Lung (tissue), 12 donors: ENCODE measurements around the gene ACBD7. TPM values are rescaled to one million over a fixed set of nuclear protein-coding genes. Genes with fewer than 3 reads are reported as not detected.
A peak's percentile ranks its signal among the peaks of the same experiment; 100 is the strongest.

Experiments
- ATAC-seq: fragments of 200-7000 bp; cut with Tn5 transposase; one replicate; pipeline ENCODE4 v1.9.1; 2020; ENCODE audit warnings: moderate number of reproducible peaks; ENCODE audit not compliant: insufficient read depth, low FRiP score
- DNase-seq, 3 donors: peaks; one replicate each; pipeline ENCODE4 v3.0.0-alpha.2; 2013 to 2017
- H3K27ac ChIP-seq, 2 donors: one replicate each; pipeline ENCODE4 v1.5.1; 2013; ENCODE audit warnings: mild to moderate bottlenecking in 2 of 2, moderate library complexity in 2 of 2, control low read depth in 1 of 2, inconsistent platforms in 1 of 2, low read depth in 1 of 2, low read length in 1 of 2
- H3K27me3 ChIP-seq, 3 donors: one replicate each; pipeline ENCODE4 v1.5.1; 2013; ENCODE audit warnings: low read length in 2 of 3; ENCODE audit not compliant: control insufficient read depth in 3 of 3, insufficient read depth in 3 of 3
- H3K36me3 ChIP-seq, 4 donors: one replicate each; pipeline ENCODE4 v1.5.1; 2013; ENCODE audit warnings: low read length in 4 of 4, mild to moderate bottlenecking in 1 of 4, moderate library complexity in 1 of 4; ENCODE audit not compliant: control insufficient read depth in 4 of 4, insufficient read depth in 4 of 4
- H3K4me1 ChIP-seq, 5 donors: one replicate each; pipeline ENCODE4 v1.5.1; 2013; ENCODE audit warnings: low read length in 5 of 5, mild to moderate bottlenecking in 2 of 5, moderate library complexity in 1 of 5; ENCODE audit not compliant: control insufficient read depth in 5 of 5, insufficient read depth in 5 of 5
- H3K4me3 ChIP-seq: one replicate; pipeline ENCODE4 v1.5.1; 2013; ENCODE audit warnings: mild to moderate bottlenecking, control low read depth, moderate library complexity
- H3K9ac ChIP-seq, 2 donors: one replicate each; pipeline ENCODE4 v1.5.1; 2013; ENCODE audit warnings: low read length in 2 of 2, control low read depth in 1 of 2; ENCODE audit not compliant: insufficient read depth in 1 of 2
- H3K9me3 ChIP-seq, 4 donors: one replicate each; pipeline ENCODE4 v1.5.1; 2013; ENCODE audit warnings: low read length in 3 of 4, mild to moderate bottlenecking in 1 of 4, moderate library complexity in 1 of 4; ENCODE audit not compliant: control insufficient read depth in 4 of 4, insufficient read depth in 3 of 4
- CTCF ChIP-seq: IDR thresholded peaks from 2 replicates; pipeline ENCODE4 v1.5.1; 2012; ENCODE audit warnings: mild to moderate bottlenecking; ENCODE audit errors: control extremely low read depth, extremely low read depth
- WGBS, 2 donors: extraction: QIAGEN DNeasy Blood & Tissue Kit; methylation state at CpG; one replicate each; pipeline ENCODE4 v1.1.7; 2013; 5-methylcytosine and 5-hydroxymethylcytosine counted together
- polyA plus RNA-seq, 2 donors: library from polyadenylated mRNA; stranded (reverse); fragments of 200-250 nt; gene quantifications; one replicate each; pipeline ENCODE4 v1.2.1, GENCODE V29; 2013
- total RNA-seq, 2 donors: library from RNA; depleted of rRNA in 1 of 2; stranded (reverse); fragments of >200 nt in 1 of 2; gene quantifications; one replicate each; pipeline ENCODE4 v1.2.1, GENCODE V29; 2014 to 2021
- donor health status: control.
- donor health status: control.
- donor health status: Bipolar disorder and iron deficiency.
- donor health status: healthy.
- donor health status: DM: yes; HTN: yes; CAD: no.

ACBD7 gene
- total and polyA plus RNA-seq, 4 donors: 0.19 to 4.0 (median 1.1) TPM

GRCh38 chr10:15038416-15038815 lies 50.2 kb downstream of the ACBD7 start:
- no peaks in the 10 kb centered on the region for H3K36me3 ChIP-seq
- DNase-seq (no peak), ATAC-seq (no peak)
- no peak for TF ChIP-seq CTCF
- H3K9ac ChIP-seq: no peak overlapping the region
- H3K4me3 ChIP-seq: no peak overlapping the region
- WGBS, 2 donors: 88 to 97% methylated on average over 10 of the region's 10 CpGs
- H3K27me3 ChIP-seq: no peaks in the 10 kb centered on the region
- no peak overlapping the region for H3K27ac ChIP-seq
- no peaks in the 10 kb centered on the region for H3K4me1 ChIP-seq
- no peaks in the 10 kb centered on the region for H3K9me3 ChIP-seq

GRCh38 chr10:15037691-15038090 lies 50.9 kb downstream of the ACBD7 start:
- no peaks in the 10 kb centered on the region for H3K36me3 ChIP-seq
- peak in 1 of 3 donors; percentile 6 for DNase-seq

GRCh38 chr10:15035385-15036301 lies 52.9 kb downstream of the ACBD7 start:
- WGBS, 2 donors: 60 to 67% methylated on average over 18 of the region's 18 CpGs
- no peaks in the 10 kb centered on the region for H3K27me3 ChIP-seq
- no peak for TF ChIP-seq CTCF
- ATAC-seq (peak; percentile 70), DNase-seq (peak in 2 of 3 donors; percentile 6 to 28)
- H3K9me3 ChIP-seq: no peaks in the 10 kb centered on the region
- no peak overlapping the region for H3K27ac ChIP-seq
- H3K9ac ChIP-seq: no peak overlapping the region
- no peaks in the 10 kb centered on the region for H3K4me1 ChIP-seq
- H3K36me3 ChIP-seq: no peaks in the 10 kb centered on the region
- no peak overlapping the region for H3K4me3 ChIP-seq

More at GRCh38 chr10:15037691-15038090, 50.9 kb downstream of the ACBD7 start:
- ATAC-seq: no peak
- no peaks in the 10 kb centered on the region for H3K27me3 ChIP-seq
- TF ChIP-seq CTCF: no peak
- H3K9ac ChIP-seq: no peak overlapping the region
- no peaks in the 10 kb centered on the region for H3K4me1 ChIP-seq
- no peak overlapping the region for H3K27ac ChIP-seq
- 67 to 84% methylated on average over 4 of the region's 4 CpGs for WGBS, 2 donors
- no peaks in the 10 kb centered on the region for H3K9me3 ChIP-seq
- no peak overlapping the region for H3K4me3 ChIP-seq
